BLaER1 (cell line): ENCODE measurements around the gene PEA15.

Experiments used
- H3K27ac ChIP-seq: shearing (Covaris generic); formaldehyde crosslinking; 2 replicates; pipeline ENCODE4 v1.8.1; 2022
- H3K27me3 ChIP-seq: shearing (Covaris generic); formaldehyde crosslinking; 2 replicates; pipeline ENCODE4 v1.8.1; 2022
- H3K36me3 ChIP-seq: shearing (Covaris generic); formaldehyde crosslinking; 2 replicates; pipeline ENCODE4 v1.8.1; 2022
- H3K4me1 ChIP-seq: shearing (Covaris generic); formaldehyde crosslinking; 2 replicates; pipeline ENCODE4 v1.8.1; 2022
- H3K4me2 ChIP-seq: shearing (Covaris generic); formaldehyde crosslinking; 2 replicates; pipeline ENCODE4 v1.8.1; 2022
- H3K4me3 ChIP-seq: shearing (Covaris generic); formaldehyde crosslinking; 2 replicates; pipeline ENCODE4 v1.8.1; 2022
- H3K9ac ChIP-seq: shearing (Covaris generic); formaldehyde crosslinking; 2 replicates; pipeline ENCODE4 v1.8.1; 2022
- H3K9me3 ChIP-seq: shearing (Covaris generic); formaldehyde crosslinking; 2 replicates; pipeline ENCODE4 v1.8.1; 2022
- H4K20me1 ChIP-seq: shearing (Covaris generic); formaldehyde crosslinking; 2 replicates; pipeline ENCODE4 v1.8.1; 2022
- Cebpa-rat ChIP-seq: shearing (Covaris generic); IDR thresholded peaks from 2 replicates; pipeline ENCODE4 v1.8.1; 2022

Gene PEA15, protein sequence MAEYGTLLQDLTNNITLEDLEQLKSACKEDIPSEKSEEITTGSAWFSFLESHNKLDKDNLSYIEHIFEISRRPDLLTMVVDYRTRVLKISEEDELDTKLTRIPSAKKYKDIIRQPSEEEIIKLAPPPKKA

DNA sequence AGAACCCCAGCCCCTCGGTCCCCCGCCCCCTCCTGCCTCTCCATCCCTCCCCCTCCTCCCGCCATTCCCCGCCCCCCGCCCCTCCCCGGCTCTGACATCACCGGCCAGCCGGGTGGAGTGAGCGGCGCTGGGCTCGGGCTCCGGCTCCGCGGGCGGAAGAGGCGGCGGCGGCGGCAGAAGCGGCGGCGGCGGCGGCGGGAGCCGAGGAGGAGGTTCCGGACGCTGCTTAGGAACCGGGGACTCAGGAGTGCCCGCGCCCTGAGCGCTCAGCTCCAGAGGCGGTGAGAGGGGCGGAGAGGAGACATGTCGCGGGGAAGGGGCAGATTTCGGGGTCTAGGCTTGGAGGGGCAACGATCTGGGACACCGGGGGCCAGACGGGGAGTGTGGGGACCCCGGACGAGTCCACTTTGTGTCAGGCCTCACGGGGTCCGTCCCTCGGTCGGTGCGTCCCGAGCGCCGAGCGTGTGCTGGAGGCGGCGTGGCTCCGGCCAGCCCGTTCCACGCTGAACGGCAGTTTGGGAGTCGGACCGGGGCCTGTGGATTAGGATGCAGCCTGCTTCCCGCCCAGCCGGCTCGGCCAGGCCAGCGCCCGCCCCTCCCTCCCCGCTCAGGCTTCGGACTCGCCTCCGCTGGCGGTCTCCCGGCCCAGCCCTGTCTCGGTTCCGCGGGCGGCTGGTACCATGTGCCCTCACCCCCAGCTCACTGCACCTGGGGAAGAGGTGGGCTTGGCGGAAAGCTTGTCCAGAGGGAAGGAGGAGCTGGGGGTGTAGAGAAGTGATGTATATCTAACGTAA is at the start of gene PEA15:
Gene PEA15, plus strand, starts transcription at position 143 of the 794 bp plus-strand sequence. CDS start 6,161 bp downstream, outside the sequence.
- peaks cover 62% of the 10 kb centered on the region for H3K4me1 ChIP-seq
- peak within 1 kb of the TSS; percentile 93 for H3K27ac ChIP-seq
- no peak for TF ChIP-seq Cebpa-rat
- H3K9ac ChIP-seq = peak within 1 kb of the TSS; percentile 95
- peak within 1 kb of the TSS; percentile 90 for H3K4me2 ChIP-seq
- H3K4me3 ChIP-seq = peak within 1 kb of the TSS; percentile 96
- no peaks in the 10 kb centered on the region for H3K27me3 ChIP-seq
- H3K36me3 ChIP-seq = peaks cover 31% of the 10 kb centered on the region
- no peaks in the 10 kb centered on the region for H3K9me3 ChIP-seq
- H4K20me1 ChIP-seq = peaks cover 45% of the 10 kb centered on the region; the same call in 1 of the 2 replicates

DNA sequence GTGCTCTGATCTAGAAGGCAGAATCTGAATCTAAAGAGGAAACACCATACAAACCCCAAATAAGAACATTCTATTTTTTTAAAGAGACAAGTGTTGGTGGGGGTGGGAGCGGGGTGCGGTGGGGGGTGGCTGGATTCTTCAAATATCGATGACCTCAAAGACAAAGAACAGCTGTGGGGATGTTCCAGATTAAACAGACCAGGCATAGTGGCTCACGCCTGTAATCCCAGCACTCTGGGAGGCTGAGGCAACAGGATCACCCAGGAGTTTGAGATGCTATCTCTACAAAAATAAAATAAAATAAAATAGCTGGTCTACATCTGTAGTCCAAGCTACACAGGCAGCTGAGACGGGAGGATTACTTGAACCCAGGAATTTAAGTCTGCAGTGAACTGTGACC is 48.8 kb upstream of the PEA15 start:
- Histone ChIP-seq H4K20me1 (no peaks in the 10 kb centered on the region), H3K4me3 (no peak overlapping the region), H3K36me3 (no peaks in the 10 kb centered on the region), H3K27me3 (no peaks in the 10 kb centered on the region), H3K9ac (no peak overlapping the region), H3K4me1 (no peaks in the 10 kb centered on the region), H3K9me3 (no peaks in the 10 kb centered on the region), H3K4me2 (no peak overlapping the region), H3K27ac (no peak overlapping the region)
- no peak for TF ChIP-seq Cebpa-rat

DNA sequence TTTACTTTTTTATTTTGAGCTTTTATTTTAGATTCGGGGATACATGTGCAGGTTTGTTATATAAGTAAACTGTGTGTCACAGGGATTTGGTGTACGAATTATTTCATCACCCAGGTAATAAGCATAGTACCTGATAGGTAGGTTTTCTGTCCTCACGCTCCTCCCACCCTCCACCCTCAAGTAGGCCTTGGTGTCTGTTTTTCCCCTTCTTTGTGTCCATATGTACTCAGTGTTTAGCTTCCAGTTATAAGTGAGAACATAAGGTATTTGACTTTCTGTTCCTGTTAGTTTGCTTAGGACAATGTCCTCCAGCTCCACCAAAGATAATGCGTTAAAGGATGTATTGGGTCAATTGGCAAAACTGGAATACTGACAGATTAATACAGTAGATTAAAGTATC is 48.0 kb upstream of the PEA15 start:
- no peaks in the 10 kb centered on the region for H4K20me1 ChIP-seq
- no peak overlapping the region for H3K27ac ChIP-seq

DNA sequence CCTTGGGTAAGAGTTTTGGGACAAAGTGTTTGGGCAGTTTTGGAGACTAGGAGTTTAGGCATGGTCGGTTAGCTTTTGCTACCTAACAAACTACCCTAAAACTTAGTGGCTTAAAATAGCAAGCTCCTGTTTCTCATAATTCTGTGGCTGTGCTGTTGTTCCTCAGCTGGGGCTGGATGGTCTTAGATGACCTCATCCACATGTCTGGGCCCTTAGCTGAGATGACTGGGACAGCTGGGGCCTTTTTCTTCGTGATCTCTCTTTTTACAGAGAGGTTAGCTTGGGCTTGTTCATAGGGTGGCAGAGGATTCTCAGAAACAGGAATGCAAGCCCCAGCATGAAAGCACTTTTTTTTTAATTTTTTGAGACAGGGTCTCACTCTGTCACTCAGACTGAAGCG is 47.2 kb upstream of the PEA15 start:
- no peaks in the 10 kb centered on the region for H3K9me3 ChIP-seq
- TF ChIP-seq Cebpa-rat = no peak
- no peaks in the 10 kb centered on the region for H3K4me1 ChIP-seq
- H3K9ac ChIP-seq = no peak overlapping the region
- H3K27me3 ChIP-seq = no peaks in the 10 kb centered on the region
- no peak overlapping the region for H3K4me3 ChIP-seq
- H3K36me3 ChIP-seq = no peaks in the 10 kb centered on the region
- H3K27ac ChIP-seq = no peak overlapping the region
- H4K20me1 ChIP-seq = no peaks in the 10 kb centered on the region
- H3K4me2 ChIP-seq = no peak overlapping the region

More for the DNA sequence above, 48.0 kb upstream of the PEA15 start:
- no peak overlapping the region for H3K4me2 ChIP-seq
- TF ChIP-seq Cebpa-rat = no peak
- H3K27me3 ChIP-seq = no peaks in the 10 kb centered on the region
- H3K9me3 ChIP-seq = no peaks in the 10 kb centered on the region
- no peak overlapping the region for H3K9ac ChIP-seq
- no peak overlapping the region for H3K4me3 ChIP-seq
- H3K36me3 ChIP-seq = no peaks in the 10 kb centered on the region
- H3K4me1 ChIP-seq = no peaks in the 10 kb centered on the region

DNA sequence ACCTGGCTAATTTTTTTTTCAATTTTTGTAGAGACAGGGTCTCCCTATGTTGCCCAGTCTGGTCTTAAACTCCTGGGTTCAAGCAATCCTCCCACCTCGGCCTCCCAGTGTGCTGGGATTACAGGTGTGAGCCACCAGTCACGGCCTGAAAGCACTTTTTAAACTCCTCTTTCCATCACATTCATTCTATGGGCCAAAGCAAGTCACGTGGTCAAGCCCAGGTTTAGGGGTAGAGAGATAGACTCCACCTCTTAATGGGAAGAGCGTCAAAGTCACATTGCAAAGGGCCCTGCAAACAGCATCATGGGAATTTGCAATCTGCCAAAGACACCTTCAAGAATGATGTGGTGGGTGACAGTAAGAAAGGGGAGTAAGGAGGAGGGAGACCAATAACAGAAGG is 46.6 kb upstream of the PEA15 start:
- Histone ChIP-seq H4K20me1 (no peaks in the 10 kb centered on the region), H3K4me1 (no peaks in the 10 kb centered on the region; the same call in 1 of the 2 replicates)
- TF ChIP-seq Cebpa-rat = no peak

DNA sequence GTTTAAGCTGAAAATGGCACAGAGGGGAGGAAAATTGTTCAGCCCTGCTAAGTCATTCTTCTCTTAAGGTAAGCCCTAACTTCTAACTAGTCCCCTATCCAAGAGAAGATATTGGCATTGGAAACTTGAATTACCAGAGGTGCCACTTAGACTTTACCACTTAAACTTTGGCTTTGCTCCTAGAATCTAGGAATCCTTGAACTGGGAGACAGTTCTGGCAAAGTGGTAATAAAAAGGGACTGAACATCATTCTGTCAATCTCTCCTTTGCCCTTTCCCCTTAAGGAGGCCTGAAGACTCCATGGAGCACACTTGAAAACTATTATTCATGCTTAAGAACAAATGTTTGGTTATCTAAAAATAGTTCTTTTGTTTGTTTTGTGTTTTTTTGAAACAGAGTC is 45.3 kb upstream of the PEA15 start:
- H3K4me3 ChIP-seq = no peak overlapping the region
- H3K27me3 ChIP-seq = no peaks in the 10 kb centered on the region
- no peaks in the 10 kb centered on the region for H3K9me3 ChIP-seq
- TF ChIP-seq Cebpa-rat = no peak
- no peak overlapping the region for H3K4me2 ChIP-seq
- H4K20me1 ChIP-seq = no peaks in the 10 kb centered on the region
- no peaks in the 10 kb centered on the region for H3K36me3 ChIP-seq
- no peaks in the 10 kb centered on the region; the same call in 1 of the 2 replicates for H3K4me1 ChIP-seq
- H3K9ac ChIP-seq = no peak overlapping the region
- H3K27ac ChIP-seq = no peak overlapping the region

More for the DNA sequence above, 46.6 kb upstream of the PEA15 start:
- H3K4me3 ChIP-seq = no peak overlapping the region
- H3K36me3 ChIP-seq = no peaks in the 10 kb centered on the region
- H3K27me3 ChIP-seq = no peaks in the 10 kb centered on the region
- no peaks in the 10 kb centered on the region for H3K9me3 ChIP-seq
- no peak overlapping the region for H3K4me2 ChIP-seq
- H3K9ac ChIP-seq = no peak overlapping the region
- no peak overlapping the region for H3K27ac ChIP-seq

DNA sequence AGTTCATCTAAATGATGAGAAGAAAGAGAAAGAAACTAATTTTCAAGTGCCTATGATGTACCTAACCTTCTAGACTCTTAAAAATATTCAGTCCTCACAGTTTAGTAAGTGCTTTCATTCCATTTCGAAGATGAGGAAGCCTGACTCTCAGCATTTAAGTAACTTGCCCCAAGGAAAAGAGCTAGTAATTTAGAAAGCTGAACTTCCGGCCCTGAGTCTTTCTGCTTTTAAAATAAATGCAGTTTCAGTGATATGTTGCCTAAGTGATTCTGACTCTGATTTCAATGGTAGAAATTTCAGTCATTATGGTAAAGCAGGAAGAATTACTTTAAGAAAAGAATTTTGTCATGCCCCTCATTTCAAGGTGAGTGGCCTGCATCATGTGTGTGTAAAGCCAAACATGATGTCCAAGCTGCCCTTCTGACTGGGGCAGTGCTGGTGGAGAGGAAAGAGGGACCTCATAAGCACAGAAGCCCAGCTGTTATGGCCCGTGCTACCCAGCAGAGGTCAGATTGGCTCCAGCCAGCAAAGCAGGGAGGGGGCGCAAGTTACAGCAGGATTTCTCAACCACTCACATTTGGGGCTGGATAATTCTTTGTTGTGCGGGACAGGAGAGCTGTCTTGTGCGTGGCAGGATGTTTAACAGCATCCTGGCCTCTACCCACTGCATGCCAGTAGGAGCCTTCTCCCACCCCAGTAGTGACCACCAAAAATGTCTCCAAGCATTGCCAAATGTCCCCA is 43.0 kb upstream of the PEA15 start:
- H3K27me3 ChIP-seq = no peaks in the 10 kb centered on the region
- no peak overlapping the region for H3K4me2 ChIP-seq
- H3K9ac ChIP-seq = no peak overlapping the region
- no peak overlapping the region for H3K4me3 ChIP-seq
- no peaks in the 10 kb centered on the region for H3K36me3 ChIP-seq
- TF ChIP-seq Cebpa-rat = no peak
- peaks cover 16% of the 10 kb centered on the region for H3K4me1 ChIP-seq
- no peak overlapping the region for H3K27ac ChIP-seq
- H4K20me1 ChIP-seq = no peaks in the 10 kb centered on the region
- H3K9me3 ChIP-seq = no peaks in the 10 kb centered on the region

DNA sequence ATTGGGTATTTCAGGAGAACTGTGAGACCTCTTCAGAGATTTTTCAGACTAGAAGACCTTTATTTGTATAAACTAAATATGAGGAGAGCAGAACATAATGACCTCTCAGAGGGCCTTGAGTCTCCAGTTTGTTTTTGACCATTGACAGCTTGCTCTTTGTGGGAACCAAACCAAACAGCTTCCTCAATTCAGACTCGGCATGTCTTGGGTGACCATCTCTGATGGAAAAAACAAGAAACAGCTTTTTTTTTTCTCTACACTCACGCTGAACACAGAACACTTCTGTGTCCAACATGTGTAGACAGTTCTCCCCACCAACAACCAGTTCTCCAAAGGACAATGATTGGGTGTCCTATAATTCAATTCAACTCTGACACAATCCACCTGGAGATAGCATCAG is 42.3 kb upstream of the PEA15 start:
- Histone ChIP-seq H3K36me3 (no peaks in the 10 kb centered on the region), H4K20me1 (no peaks in the 10 kb centered on the region), H3K9me3 (no peaks in the 10 kb centered on the region), H3K4me2 (no peak overlapping the region), H3K27ac (no peak overlapping the region), H3K9ac (no peak overlapping the region), H3K4me3 (no peak overlapping the region), H3K4me1 (peaks cover 24% of the 10 kb centered on the region), H3K27me3 (no peaks in the 10 kb centered on the region)
- no peak for TF ChIP-seq Cebpa-rat

DNA sequence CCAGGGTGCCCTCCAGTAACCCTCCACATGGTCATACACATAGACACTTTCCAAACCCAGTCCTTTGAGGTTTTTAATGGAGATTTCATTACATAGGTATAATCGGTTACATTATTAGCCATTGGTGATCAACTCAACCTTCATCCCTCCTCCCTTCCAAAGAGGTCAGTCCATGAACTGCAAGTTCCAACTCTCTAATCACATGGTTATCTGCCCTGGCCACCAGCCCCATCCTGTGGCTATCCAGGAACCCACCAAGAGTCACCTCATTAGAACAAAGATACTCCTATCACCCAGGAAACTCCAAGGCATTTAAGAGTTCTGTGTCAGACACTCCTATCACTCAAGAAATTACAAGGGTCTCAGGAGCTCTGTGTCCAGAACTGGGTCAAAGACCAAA is 41.6 kb upstream of the PEA15 start:
- Histone ChIP-seq H3K4me1 (peaks cover 31% of the 10 kb centered on the region), H3K27me3 (no peaks in the 10 kb centered on the region), H4K20me1 (no peaks in the 10 kb centered on the region), H3K9ac (no peak overlapping the region), H3K27ac (no peak overlapping the region), H3K4me2 (no peak overlapping the region; the same call in 1 of the 2 replicates), H3K9me3 (no peaks in the 10 kb centered on the region), H3K4me3 (no peak overlapping the region), H3K36me3 (no peaks in the 10 kb centered on the region)
- TF ChIP-seq Cebpa-rat = no peak

DNA sequence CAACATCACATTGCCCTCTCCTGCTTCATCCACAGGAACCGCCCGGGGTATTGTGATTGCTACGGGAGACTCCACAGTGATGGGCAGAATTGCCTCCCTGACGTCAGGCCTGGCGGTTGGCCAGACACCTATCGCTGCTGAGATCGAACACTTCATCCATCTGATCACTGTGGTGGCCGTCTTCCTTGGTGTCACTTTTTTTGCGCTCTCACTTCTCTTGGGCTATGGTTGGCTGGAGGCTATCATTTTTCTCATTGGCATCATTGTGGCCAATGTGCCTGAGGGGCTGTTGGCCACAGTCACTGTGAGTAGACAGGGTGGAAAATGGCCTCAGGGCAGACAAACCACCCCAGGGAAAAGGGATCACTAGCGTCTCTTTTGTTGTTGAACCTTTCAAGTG is 41.1 kb upstream of the PEA15 start:
- Histone ChIP-seq H3K27me3 (no peaks in the 10 kb centered on the region), H4K20me1 (no peaks in the 10 kb centered on the region), H3K9me3 (no peaks in the 10 kb centered on the region), H3K36me3 (no peaks in the 10 kb centered on the region), H3K9ac (no peak overlapping the region), H3K4me3 (no peak overlapping the region), H3K27ac (no peak overlapping the region), H3K4me1 (peaks cover 36% of the 10 kb centered on the region), H3K4me2 (no peak overlapping the region)
- no peak for TF ChIP-seq Cebpa-rat
